ENCODE measurements around the gene PLEKHB1.

GRCh38 chr11:73650400-73650799 is 4.0 kb downstream of the PLEKHB1 start:
- no peak for TF ChIP-seq CTCF (IDR thresholded peaks at IDR 0.05; ENCODE audit: insufficient read depth, low read length, poor library complexity, severe bottlenecking)
- no peak for TF ChIP-seq EZH2phosphoT487 (conservative IDR thresholded peaks at IDR 0.05; ENCODE audit: low read length)

All from SU-DHL-6 (cell line).